ENCODE measurements around the gene SRPRB. TPM values are rescaled to one million over a fixed set of nuclear protein-coding genes. Genes with fewer than 3 reads are reported as not detected.

SRPRB gene
- total RNA-seq, 1 experiment from 2014 or later = 54.8 TPM

DNA sequence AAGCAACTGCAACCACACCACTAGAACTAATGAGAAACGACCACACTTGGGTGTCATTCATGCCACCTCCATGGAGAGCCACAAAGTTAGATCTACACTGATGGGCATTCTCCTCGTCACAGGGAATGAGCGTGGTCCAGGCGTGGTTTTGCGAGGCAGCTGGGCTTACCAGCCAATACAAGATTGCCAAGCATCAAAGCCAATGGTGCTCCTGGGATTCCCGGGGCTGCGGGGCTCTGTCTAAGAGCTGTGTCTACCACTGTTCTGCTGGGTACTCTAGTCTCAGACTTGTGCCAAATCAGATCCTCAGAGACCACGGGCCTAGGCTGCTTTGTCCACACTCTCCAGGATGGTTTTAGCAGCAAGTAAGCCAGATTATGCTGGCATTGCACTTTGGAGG is 46.3 kb downstream of the SRPRB start:
- H3K23me2 ChIP-seq (ENCODE audit: insufficient read length, low read depth, low read length, poor library complexity, severe bottlenecking) = no peaks in the 10 kb centered on the region
- no peaks in the 10 kb centered on the region; a peak in 1 of 7 replicates for H3K36me3 Mint-ChIP-seq (ENCODE audit: insufficient read depth in 1 of 3, low read depth in 3 of 3)
- H2BK12ac ChIP-seq (ENCODE audit: insufficient read length, low read depth, low read length) = no peak overlapping the region
- H4K20me1 ChIP-seq (ENCODE audit: control insufficient read depth, insufficient read depth, insufficient read length) = no peaks in the 10 kb centered on the region
- H3K9me3 Mint-ChIP-seq = no peaks in the 10 kb centered on the region
- H3K4me2 ChIP-seq (ENCODE audit: insufficient read depth, insufficient read length, low read length) = no peak overlapping the region
- no peak overlapping the region for H2BK20ac ChIP-seq (ENCODE audit: low read depth, low read length, poor library complexity, severe bottlenecking)
- H3K4ac ChIP-seq (ENCODE audit: low read depth, low read length) = no peak overlapping the region
- no peak overlapping the region for H2AK5ac ChIP-seq (ENCODE audit: insufficient read length, low read length)
- no CpG with 5 or more reads among the region's 8 CpGs for WGBS (ENCODE audit: extremely low coverage, insufficient read length, low lambda C conversion rate)
- no peak overlapping the region for H2AFZ ChIP-seq (ENCODE audit: low read length)
- H3K23ac ChIP-seq (ENCODE audit: insufficient read length, low read depth, low read length) = no peak overlapping the region
- H3K27ac ChIP-seq (ENCODE audit: insufficient read length, low read depth, low read length) = no peak overlapping the region
- H4K91ac ChIP-seq (ENCODE audit: insufficient read length, low read depth, low read length) = no peak overlapping the region
- TF ChIP-seq CTCF (conservative IDR thresholded peaks at IDR 0.05) = no peak
- H3K14ac ChIP-seq (ENCODE audit: insufficient read depth, low read length) = no peak overlapping the region; the same call in 1 of the 2 replicates
- H2BK120ac ChIP-seq (ENCODE audit: low read depth, low read length, poor library complexity, severe bottlenecking) = no peak overlapping the region
- peaks cover 2% of the 10 kb centered on the region; the same call in 1 of the 2 replicates for H3K4me1 ChIP-seq (ENCODE audit: insufficient read depth, low read length)
- no peak overlapping the region for H2BK5ac ChIP-seq (ENCODE audit: insufficient read length, low read length)
- H3K27me3 Mint-ChIP-seq (ENCODE audit: low read depth) = no peaks in the 10 kb centered on the region
- H3T11ph ChIP-seq (ENCODE audit: low read length) = no peak overlapping the region
- H2BK15ac ChIP-seq (ENCODE audit: low read depth, low read length) = no peak overlapping the region
- H3K4me1 Mint-ChIP-seq = peaks cover 15 to 19% of the 10 kb centered on the region in 2 experiments
- H3K56ac ChIP-seq (ENCODE audit: insufficient read length, low read depth, low read length) = no peak overlapping the region
- no peak overlapping the region for H4K5ac ChIP-seq (ENCODE audit: insufficient read length, low read depth, low read length)
- no peak for DNase-seq
- no peaks in the 10 kb centered on the region for H3K79me2 ChIP-seq (ENCODE audit: insufficient read depth, low read length)
- H3K18ac ChIP-seq (ENCODE audit: insufficient read length, low read depth, low read length) = no peak overlapping the region
- H3K27me3 ChIP-seq (ENCODE audit: insufficient read depth, low read length) = no peaks in the 10 kb centered on the region
- no peak overlapping the region for H3K4me3 Mint-ChIP-seq
- no peaks in the 10 kb centered on the region for H3K79me1 ChIP-seq (ENCODE audit: insufficient read depth, low read depth, low read length, poor library complexity, severe bottlenecking)
- no peak overlapping the region; a peak in 1 of 7 replicates for H3K27ac Mint-ChIP-seq
- no peak overlapping the region for H3K9ac ChIP-seq (ENCODE audit: extremely low read depth, insufficient read length, low read length)
- no peaks in the 10 kb centered on the region for H3K9me3 ChIP-seq (ENCODE audit: control insufficient read depth, low read depth, low read length)
- H4K8ac ChIP-seq (replicated peaks; ENCODE audit: insufficient read length, low read depth, low read length) = no peak overlapping the region
